GM21423 (cell line): Measurements from ENCODE around the gene RAB5B.
A peak's percentile ranks its signal among the peaks of the same experiment; 100 is the strongest.

Experiments used
- ATAC-seq: cut with Tn5 transposase; IDR thresholded peaks from one replicate; pipeline ENCODE4 v1.9.1; 2021; ENCODE audit warnings: mild to moderate bottlenecking, moderate library complexity; ENCODE audit not compliant: unreplicated experiment

RAB5B gene, protein sequence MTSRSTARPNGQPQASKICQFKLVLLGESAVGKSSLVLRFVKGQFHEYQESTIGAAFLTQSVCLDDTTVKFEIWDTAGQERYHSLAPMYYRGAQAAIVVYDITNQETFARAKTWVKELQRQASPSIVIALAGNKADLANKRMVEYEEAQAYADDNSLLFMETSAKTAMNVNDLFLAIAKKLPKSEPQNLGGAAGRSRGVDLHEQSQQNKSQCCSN

DNA sequence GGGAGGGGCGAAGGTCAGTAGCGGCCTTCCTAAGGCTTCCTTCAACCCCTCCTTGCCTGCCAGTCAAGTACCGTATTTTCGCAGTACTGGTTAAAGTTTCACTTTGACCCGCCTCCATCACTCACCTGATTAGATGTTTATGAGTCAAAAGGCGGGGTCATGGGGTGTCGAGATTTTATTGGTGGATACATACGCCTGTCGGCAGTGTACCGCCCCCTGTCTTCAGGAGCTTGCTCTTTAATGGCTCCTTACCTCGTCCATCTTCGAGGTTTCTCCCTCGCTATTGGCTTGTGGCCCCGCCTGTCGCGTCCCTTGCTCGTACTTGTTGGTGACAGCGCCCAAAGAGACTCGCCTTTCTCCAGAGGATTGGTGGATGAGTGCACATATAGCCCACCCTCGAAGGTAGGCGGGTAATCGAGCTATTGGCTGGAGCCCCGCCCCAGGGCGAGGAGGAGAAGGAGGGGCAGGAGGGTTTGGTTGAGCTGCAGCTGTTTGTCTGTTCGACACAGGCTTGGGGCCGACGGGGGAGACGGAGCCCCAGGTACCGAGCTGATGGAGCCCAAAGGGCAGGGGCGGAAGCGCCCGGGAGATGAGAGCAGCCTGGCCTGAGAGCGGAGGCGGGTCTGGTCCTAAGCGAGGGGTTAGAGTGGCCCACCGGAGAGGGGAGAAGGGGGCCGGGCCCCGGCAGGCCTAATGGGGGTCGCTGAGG is at the start of gene RAB5B:
Gene RAB5B, plus strand, starts transcription at position 480 of the 709 bp plus-strand sequence. CDS start 12,883 bp downstream, outside the sequence.
- ATAC-seq: peak; percentile 87

DNA sequence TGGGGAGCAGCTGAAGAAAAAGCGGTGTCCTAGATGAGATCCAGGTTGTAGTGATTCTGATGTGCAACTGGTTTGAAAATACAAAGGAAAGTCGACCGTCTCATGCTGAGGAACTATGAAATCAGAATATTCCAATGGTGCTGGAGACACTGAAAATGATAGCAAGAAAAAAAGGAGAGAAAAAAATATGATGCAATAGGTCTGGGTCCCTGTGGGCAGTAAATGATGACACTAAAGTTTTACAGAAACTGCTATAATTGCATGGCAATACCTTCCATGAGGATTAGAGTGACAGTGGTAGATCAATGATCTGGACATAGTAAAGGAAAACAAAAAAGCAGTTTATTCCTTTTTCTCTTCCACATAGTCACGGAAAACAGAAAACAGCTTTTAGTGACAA is 48.5 kb upstream of the RAB5B start:
- no peak for ATAC-seq

- no peak for ATAC-seq
Observed at GRCh38 chr12:55925870-55926737, 47.8 kb upstream of the RAB5B start.

- peak; percentile 35 for ATAC-seq
Observed at GRCh38 chr12:55926738-55927587, 46.9 kb upstream of the RAB5B start.

GRCh38 chr12:55927588-55928502 is 46.0 kb upstream of the RAB5B start, which contains the start of gene PYM1:
TSS of gene PYM1 (minus strand) at chr12:55927894. CDS start at chr12:55927761, 133 bp downstream.
- ATAC-seq: peak; percentile 30

DNA sequence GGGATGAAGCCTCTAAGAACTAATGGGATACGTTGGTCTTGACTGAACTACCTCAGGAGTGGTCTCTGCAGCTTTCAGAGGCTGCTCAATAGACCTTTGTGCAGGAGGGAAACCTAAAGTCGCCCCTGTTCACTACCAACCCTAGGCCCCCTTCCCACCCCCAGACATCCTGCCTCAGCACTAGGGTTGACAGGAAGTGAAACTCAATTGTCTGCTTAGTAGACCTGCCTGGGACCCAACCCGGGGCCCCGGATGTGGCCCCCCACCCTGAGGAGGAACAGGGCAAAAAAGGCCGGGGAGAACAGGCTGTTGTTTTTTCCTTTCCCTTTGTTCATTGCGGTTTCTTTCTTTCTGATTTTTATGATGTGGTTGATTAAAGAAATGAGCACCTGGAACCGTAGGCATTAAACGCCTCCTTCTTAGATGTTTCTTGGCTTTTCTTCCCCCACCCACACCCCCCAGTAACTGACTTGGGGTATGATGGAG is 44.5 kb upstream of the RAB5B start:
- ATAC-seq: peak; percentile 34

DNA sequence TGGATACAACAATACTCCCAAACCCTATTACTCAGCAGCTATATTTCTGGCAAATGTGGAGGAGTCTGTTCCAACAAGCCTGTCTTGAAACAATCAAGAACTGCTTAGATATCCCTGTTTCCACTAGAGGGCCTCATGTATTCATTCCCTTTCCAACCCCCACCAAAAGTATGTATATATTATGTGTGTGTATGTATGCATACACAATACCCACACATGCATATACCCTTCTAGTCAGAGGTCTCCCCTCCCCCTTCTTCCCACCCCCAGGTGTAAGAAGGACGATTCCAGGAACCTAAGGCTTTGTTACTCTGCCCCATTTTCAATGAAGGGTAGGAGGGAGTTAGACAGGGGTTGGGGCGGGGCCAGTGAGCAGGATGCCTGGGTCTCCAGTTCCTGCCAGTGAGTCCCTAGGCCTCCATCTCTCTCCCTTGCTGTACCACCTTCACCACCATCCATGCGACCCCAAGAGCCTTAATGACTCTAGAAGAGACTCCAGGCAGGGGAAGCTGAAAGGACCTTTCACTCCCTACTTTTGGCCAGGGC is 43.0 kb upstream of the RAB5B start, which contains the start of gene DGKA:
Gene DGKA, plus strand, starts transcription at position 392 of the 546 bp plus-strand sequence. CDS start 5,342 bp downstream, outside the sequence.
- no peak for ATAC-seq

DNA sequence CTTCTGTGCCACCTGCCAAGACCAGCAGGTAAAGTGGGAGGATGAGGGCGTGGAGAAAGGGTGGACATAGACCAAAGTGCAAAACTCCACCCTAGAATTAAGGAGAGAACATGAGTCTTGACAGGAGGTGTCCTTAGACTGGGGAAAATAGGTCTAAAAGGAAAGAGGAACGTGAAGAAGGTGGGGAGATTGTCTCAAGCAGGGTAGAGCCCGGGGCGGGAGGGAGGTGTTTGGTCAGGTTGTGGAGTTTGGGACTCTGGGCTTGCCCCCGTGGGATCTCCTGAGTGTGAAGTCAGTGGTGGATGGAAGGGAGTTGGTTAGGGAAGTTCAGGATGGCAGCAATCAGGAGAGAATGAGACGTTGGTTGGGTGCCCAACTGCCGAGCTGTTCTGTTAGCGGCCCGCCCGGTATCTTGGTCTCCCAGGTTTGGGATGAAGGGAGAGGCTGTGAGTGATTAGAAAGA is 42.5 kb upstream of the RAB5B start:
- no peak for ATAC-seq

DNA sequence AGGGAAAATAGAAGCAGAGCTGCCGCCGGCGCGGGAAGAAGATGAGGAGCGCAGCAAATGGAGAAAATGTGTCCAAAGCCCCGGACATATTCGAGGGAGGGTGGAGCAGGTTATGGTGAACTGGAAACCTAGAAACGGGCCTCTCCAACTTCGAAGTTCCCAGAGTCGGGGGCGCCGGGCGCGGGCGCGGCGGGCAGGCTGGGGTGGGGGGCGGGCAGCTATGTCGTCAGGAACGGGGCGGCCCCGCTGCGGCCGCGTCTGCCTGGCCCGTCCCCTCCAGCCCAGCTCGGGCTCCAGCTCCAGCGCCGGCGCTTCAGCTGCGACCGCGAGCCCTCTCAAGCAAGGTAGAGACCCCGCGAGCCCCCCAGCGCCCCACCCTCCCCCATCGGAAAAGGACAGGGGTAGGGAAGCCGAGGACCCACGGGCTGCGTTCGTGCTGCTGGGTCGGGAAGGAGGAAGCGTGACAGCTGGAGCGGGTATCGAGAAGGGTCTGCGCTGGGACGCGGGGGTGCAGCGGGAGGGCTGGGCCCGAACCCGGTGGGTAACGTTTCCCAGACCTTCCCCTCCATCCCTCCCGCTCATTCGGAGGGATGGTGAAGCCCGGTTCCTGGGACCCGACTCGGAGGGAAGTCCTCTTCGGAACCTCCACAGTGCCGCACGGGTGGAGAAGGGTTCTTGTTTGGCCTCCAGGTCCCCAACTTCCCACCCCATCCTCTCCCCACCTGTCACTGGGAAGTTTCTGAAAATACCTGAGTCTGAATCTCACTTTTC is 41.9 kb upstream of the RAB5B start:
- no peak for ATAC-seq

GRCh38 chr12:55932551-55932910 is 41.3 kb upstream of the RAB5B start:
- ATAC-seq: no peak

- ATAC-seq: no peak
Observed at GRCh38 chr12:55933169-55933798, 40.6 kb upstream of the RAB5B start.

DNA sequence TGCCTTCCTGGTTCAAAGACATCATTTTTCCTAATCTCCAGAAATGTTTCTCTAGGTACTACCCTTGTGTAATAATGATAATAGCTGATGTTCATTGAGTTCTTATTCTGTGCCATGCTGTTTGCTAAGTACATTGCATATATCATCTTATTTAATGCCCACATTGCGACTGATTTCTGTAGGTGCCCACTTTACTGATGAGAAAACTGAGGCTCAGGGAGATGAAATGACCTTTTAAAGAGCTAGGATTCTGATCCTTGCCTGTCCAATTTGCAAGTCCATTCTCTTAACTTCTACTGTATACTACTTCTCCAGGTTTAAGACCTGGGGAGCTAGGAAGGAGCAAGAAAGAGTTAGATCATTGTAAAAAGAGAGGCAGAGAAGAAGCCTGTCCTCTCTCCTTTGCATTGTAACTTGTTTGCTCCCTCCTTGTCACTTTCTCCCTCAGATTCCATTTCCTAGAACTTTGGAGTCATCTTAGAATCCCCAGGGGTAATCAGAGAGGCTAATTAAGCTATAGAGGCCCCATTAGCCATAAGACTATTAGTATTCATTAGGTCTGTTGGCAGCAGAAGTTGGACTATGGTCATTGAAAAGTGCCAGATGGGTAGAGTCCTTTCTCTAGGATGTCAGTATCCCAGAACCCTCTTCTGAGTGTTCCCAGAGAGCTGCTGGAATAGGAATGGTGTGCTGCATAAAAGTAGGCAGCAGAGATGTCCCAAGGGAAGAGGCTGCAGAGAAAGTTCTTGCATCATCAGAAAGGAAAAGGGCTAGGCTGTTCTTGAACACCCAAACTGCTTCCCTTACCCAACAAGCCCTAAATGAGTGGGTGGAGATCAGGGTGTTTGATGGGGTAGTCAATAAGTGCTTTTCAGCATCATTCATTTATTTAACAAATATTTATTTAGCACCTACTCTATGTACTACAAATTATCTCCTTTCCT is 39.8 kb upstream of the RAB5B start:
- no peak for ATAC-seq

DNA sequence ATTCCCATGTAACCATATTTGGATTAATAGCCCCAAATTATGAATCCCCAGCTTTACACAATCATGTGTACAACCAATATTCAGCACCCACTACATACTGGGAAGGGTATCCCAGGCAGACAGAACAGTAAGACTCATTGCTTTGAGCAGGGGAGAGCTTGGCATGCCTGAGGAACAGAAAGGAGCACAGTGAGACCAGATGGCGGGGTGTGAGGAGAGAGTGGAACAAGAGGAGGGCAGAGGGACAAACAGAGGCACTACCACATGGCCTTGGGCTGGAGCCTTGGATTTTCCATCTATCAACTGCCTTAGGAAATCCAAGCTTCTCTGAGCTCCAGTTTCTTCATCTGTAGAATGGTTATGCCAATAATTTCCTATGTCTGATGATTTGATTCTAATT is 39.1 kb upstream of the RAB5B start:
- ATAC-seq: no peak

DNA sequence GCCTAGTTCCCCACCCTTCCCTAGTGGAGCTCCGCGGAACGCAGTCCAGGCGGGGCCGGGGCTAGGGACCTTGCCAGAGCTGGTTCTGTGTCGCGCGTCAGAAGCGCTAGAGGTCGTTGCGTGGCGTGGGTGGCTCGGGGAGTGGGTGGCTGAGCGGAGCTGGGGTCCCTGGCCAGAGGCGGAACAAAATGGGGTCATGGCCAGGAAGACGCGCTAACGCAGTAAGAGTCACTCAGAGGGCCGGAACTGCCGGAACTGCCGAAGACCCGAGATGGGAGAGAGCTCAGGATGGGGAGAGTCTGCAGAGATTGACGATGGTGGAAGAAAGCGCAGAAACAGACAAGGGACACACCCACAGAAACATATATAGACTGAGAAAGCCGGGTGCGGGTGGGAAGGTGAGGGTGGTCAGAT is 38.1 kb upstream of the RAB5B start:
- no peak for ATAC-seq

GRCh38 chr12:55937981-55938380 is 35.9 kb upstream of the RAB5B start:
- ATAC-seq: no peak

DNA sequence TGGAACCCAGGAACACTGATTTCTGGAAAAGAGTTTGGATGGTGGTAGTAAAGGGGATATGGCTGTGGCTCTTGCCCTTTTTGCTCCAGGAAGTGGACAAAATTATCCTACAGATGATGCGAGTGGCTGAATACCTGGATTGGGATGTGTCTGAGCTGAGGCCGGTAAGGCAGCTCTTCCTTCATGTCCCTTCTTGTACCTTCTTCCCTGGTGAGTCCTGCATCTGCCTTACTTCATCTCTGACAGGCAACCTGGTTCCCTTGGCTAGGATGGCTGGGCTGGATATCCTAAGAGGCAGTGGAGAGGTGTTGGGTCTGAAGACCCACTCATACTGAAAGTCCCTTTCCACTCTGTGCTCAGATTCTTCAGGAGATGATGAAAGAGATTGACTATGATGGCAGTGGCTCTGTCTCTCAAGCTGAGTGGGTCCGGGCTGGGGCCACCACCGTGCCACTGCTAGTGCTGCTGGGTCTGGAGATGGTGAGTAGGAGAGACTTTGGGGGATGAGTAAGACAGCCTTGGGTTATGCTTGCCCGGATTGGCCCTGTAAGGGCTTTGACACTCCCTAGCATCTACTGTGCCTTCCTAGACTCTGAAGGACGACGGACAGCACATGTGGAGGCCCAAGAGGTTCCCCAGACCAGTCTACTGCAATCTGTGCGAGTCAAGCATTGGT is 34.9 kb upstream of the RAB5B start:
- no peak for ATAC-seq
